ENCODE data around the gene TP73.

The TP73 gene

GRCh38 chr1:3729594-3730542 is 77.6 kb downstream of the TP73 start:
- DNase-seq (ENCODE audit: low spot score), result no peak

GRCh38 chr1:3730543-3731247 is 78.4 kb downstream of the TP73 start:
- no peak for DNase-seq (ENCODE audit: low spot score)

GRCh38 chr1:3731583-3732433 is 79.5 kb downstream of the TP73 start:
- DNase-seq (ENCODE audit: low spot score), result no peak

- no peak for DNase-seq (ENCODE audit: low spot score)
Measured at GRCh38 chr1:3732434-3733093, 80.2 kb downstream of the TP73 start.

- DNase-seq (ENCODE audit: low spot score), result no peak
Measured at GRCh38 chr1:3733094-3733882, 81.0 kb downstream of the TP73 start.

- no peak for DNase-seq (ENCODE audit: low spot score)
Measured at GRCh38 chr1:3733883-3734589, 81.7 kb downstream of the TP73 start.

GRCh38 chr1:3734602-3735001 is 82.3 kb downstream of the TP73 start:
- DNase-seq (ENCODE audit: low spot score), result no peak

- DNase-seq (ENCODE audit: low spot score), result no peak
Measured at GRCh38 chr1:3735027-3735681, 82.8 kb downstream of the TP73 start.

GRCh38 chr1:3735688-3736087 is 83.4 kb downstream of the TP73 start:
- DNase-seq (ENCODE audit: low spot score), result no peak

GRCh38 chr1:3736131-3736561 is 83.8 kb downstream of the TP73 start:
- DNase-seq (ENCODE audit: low spot score), result no peak

- DNase-seq (ENCODE audit: low spot score), result no peak
Measured at GRCh38 chr1:3736708-3737107, 84.4 kb downstream of the TP73 start.

- DNase-seq (ENCODE audit: low spot score), result no peak
Measured at GRCh38 chr1:3738943-3739342, 86.6 kb downstream of the TP73 start.

GRCh38 chr1:3740042-3740441 is 87.7 kb downstream of the TP73 start:
- DNase-seq (ENCODE audit: low spot score), result no peak

GRCh38 chr1:3740752-3741151 is 88.4 kb downstream of the TP73 start:
- DNase-seq (ENCODE audit: low spot score), result no peak

- no peak for DNase-seq (ENCODE audit: low spot score)
Measured at GRCh38 chr1:3741566-3742438, 89.5 kb downstream of the TP73 start.

- DNase-seq (ENCODE audit: low spot score), result no peak
Measured at GRCh38 chr1:3742439-3743298, 90.4 kb downstream of the TP73 start.

- no peak for DNase-seq (ENCODE audit: low spot score)
Measured at GRCh38 chr1:3743421-3743820, 91.1 kb downstream of the TP73 start.

- no peak for DNase-seq (ENCODE audit: low spot score)
Measured at GRCh38 chr1:3743826-3744225, 91.5 kb downstream of the TP73 start.

Measured in HuH-7 (cell line).